CD4-positive, alpha-beta memory T cell (primary cell): Measurements from ENCODE around the gene RGS2. TPM values are rescaled to one million over a fixed set of nuclear protein-coding genes. Genes with fewer than 3 reads are reported as not detected.

Source experiments
- CTCF ChIA-PET: fragments of 350-600 bp; sonication (Branson Sonifier 250); formaldehyde crosslinking; loops from one replicate; lab custom pipeline; 2021; ENCODE audit warnings: inconsistent platforms; ENCODE audit not compliant: partially characterized antibody; lab: Charles Lee
- POLR2A ChIA-PET: fragments of 350-600 bp; sonication (Branson Sonifier 250); formaldehyde crosslinking; loops from one replicate; lab custom pipeline; 2021; ENCODE audit not compliant: partially characterized antibody; lab: Charles Lee
- DNase-seq, 5 donors: peaks; one replicate each; pipeline versions ENCODE4 v3.0.0 to v3.0.0-alpha.2; 2020 to 2022; ENCODE audit warnings: mixed read lengths in 1 of 5
- H3K27ac ChIP-seq: one replicate; pipeline ENCODE4 v1.7.0; 2013; ENCODE audit warnings: low read depth, low read length
- H3K27me3 ChIP-seq: 2 replicates; pipeline ENCODE4 v1.7.0; 2013; ENCODE audit warnings: mild to moderate bottlenecking, low read length, moderate library complexity; ENCODE audit not compliant: insufficient read depth
- H3K36me3 ChIP-seq: 2 replicates; pipeline ENCODE4 v1.7.0; 2013; ENCODE audit warnings: mild to moderate bottlenecking, low read length, moderate library complexity; ENCODE audit not compliant: insufficient read depth
- H3K4me1 ChIP-seq: 2 replicates; pipeline ENCODE4 v1.7.0; 2013; ENCODE audit warnings: mild to moderate bottlenecking, low read length, moderate library complexity; ENCODE audit not compliant: insufficient read depth
- H3K4me3 ChIP-seq, 2 donors: one replicate each; pipeline ENCODE4 v1.7.0; 2013; ENCODE audit warnings: low read length in 2 of 2, mild to moderate bottlenecking in 1 of 2
- H3K9me3 ChIP-seq, 2 donors: one replicate each; pipeline ENCODE4 v1.7.0; 2013; ENCODE audit warnings: low read length in 2 of 2, control low read depth in 1 of 2; ENCODE audit not compliant: control insufficient read depth in 1 of 2
- H3K27ac Mint-ChIP-seq, 7 donors: one replicate each; pipeline ENCODE4 v1.8.0; 2020 to 2021; ENCODE audit warnings: mixed read lengths in 7 of 7, mild to moderate bottlenecking in 6 of 7, inconsistent platforms in 3 of 7, moderate library complexity in 3 of 7
- H3K27me3 Mint-ChIP-seq, 2 donors: one replicate each; pipeline ENCODE4 v1.8.0; 2020 to 2021; ENCODE audit warnings: mixed read lengths in 2 of 2
- H3K36me3 Mint-ChIP-seq, 2 donors: one replicate each; pipeline ENCODE4 v1.8.0; 2020 to 2021; ENCODE audit warnings: mixed read lengths in 2 of 2, inconsistent platforms in 1 of 2, mild to moderate bottlenecking in 1 of 2
- H3K4me1 Mint-ChIP-seq, 4 donors: one replicate each; pipeline ENCODE4 v1.8.0; 2020 to 2021; ENCODE audit warnings: mixed read lengths in 4 of 4, mild to moderate bottlenecking in 1 of 4
- H3K4me3 Mint-ChIP-seq, 8 donors: one replicate each; pipeline ENCODE4 v1.8.0; 2020 to 2021; ENCODE audit warnings: mixed read lengths in 8 of 8, mild to moderate bottlenecking in 7 of 8, moderate library complexity in 6 of 8, inconsistent platforms in 3 of 8
- H3K9me3 Mint-ChIP-seq, 8 donors: one replicate each; pipeline ENCODE4 v1.8.0; 2020 to 2021; ENCODE audit warnings: mixed read lengths in 8 of 8, mild to moderate bottlenecking in 5 of 8, inconsistent platforms in 3 of 8, moderate library complexity in 1 of 8
- intact Hi-C: fragments of 100-400 bp; cut with micrococcal nuclease; formaldehyde crosslinking; loops from one replicate; pipeline ENCODE4 v1.15.1; 2023
- polyA plus RNA-seq, 2 donors: library from polyadenylated mRNA; unstranded; fragments of 300-500 nt; fragmentation: Illumina TruSeq; gene quantifications; one replicate each; pipeline ENCODE4 v1.2.3, GENCODE V29; 2021
- total RNA-seq, 2 experiments: library from RNA; stranded (reverse); gene quantifications; one replicate each; pipeline ENCODE4 v1.2.3, GENCODE V29; 2021

RGS2 gene
- total and polyA plus RNA-seq, 4 experiments from 2014 or later, result 26.4 to 203 (median 29.6) TPM

DNA sequence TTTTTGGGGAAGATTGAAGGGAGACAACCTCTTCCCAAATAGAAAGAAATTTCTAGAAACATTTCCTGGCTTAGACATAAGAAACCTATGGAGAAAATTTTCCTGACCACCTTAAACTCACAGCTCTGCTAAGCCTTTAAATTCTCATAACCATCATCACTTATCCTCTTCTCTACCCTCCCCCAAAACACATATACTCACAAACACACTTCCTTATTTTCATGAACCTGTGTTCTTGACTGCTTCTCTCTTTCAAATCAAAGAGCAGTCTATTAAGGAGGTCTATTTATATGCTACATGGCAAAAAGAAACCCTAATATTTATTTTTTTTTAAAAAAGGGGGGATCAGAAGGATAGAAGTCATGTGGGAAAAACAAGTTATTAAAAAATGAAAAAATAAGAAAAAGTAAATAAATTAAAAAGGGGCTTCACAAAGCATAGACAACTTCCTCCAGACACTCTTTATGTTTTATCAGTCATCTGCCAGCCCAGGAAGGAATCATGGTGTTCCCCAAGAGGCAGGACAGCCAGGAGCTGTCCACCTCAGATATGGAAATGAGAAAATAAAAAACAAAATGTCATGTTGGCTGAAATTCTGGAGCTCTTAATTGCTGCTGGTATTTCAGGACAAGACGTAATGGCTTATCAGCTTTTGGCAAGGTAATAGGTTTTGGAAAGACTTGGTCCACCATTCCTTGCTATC, 12.8 kb upstream of the RGS2 start:
- ChIA-PET CTCF (interaction anchor here (1.4 to 2.9 kb wide), 2 partner anchors 10 to 218 kb away, joined by 3 to 16 read pairs; no protein-coding TSS in a partner anchor), POLR2A (no interaction called here)
- no peaks in the 10 kb centered on the region for H3K9me3 ChIP-seq
- no peak for DNase-seq
- H3K4me3 Mint-ChIP-seq, result peak overlapping the region in 1 of 8 donors; percentile 20
- H3K27me3 Mint-ChIP-seq, result peaks cover 1 to 3% of the 10 kb centered on the region in 2 donors
- intact Hi-C loops, result no loop called here
- H3K4me1 Mint-ChIP-seq, result no peaks in the 10 kb centered on the region
- no peak overlapping the region for H3K27ac ChIP-seq
- H3K36me3 Mint-ChIP-seq, result no peaks in the 10 kb centered on the region
- no peak overlapping the region for H3K4me3 ChIP-seq
- H3K9me3 Mint-ChIP-seq, result peaks cover 0 to 2% (median 0%) of the 10 kb centered on the region in 8 donors
- H3K36me3 ChIP-seq, result no peaks in the 10 kb centered on the region
- no peaks in the 10 kb centered on the region for H3K27me3 ChIP-seq
- H3K27ac Mint-ChIP-seq, result no peak overlapping the region
- H3K4me1 ChIP-seq, result no peaks in the 10 kb centered on the region

DNA sequence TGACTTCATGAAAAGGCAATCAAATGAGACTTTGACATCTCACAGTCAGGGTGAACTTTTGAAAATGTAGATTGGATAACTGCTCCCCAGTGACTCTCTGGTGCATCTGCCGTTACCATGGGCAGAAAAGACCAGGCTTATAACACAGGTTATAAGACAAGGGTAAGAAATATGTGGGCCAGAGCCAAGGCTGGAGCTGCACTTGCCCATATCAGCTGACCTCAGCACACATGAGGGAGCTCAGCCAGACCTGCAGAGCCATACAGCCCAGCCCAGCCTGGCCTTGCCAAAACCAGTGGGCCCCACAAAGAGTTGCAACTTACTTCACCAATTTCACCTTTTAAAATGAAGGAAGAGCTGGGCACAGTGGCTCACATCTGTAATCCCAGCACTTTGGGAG, 11.7 kb upstream of the RGS2 start:
- Histone ChIP-seq H3K9me3 (no peaks in the 10 kb centered on the region), H3K36me3 (no peaks in the 10 kb centered on the region), H3K4me3 (no peak overlapping the region), H3K27me3 (no peaks in the 10 kb centered on the region), H3K27ac (no peak overlapping the region), H3K4me1 (no peaks in the 10 kb centered on the region)
- Mint-ChIP-seq H3K4me1 (no peaks in the 10 kb centered on the region), H3K27me3 (no peaks in the 10 kb centered on the region), H3K27ac (no peak overlapping the region), H3K9me3 (no peaks in the 10 kb centered on the region), H3K4me3 (no peak overlapping the region), H3K36me3 (no peaks in the 10 kb centered on the region)
- no peak for DNase-seq
- ChIA-PET POLR2A (interaction anchor here (1.2 kb wide), 1 partner anchor 10 kb away, joined by 3 read pairs; no protein-coding TSS in a partner anchor), CTCF (interaction anchor here (1.4 to 2.9 kb wide), 2 partner anchors 9 to 217 kb away, joined by 3 to 16 read pairs; no protein-coding TSS in a partner anchor)
- intact Hi-C loops, result no loop called here

DNA sequence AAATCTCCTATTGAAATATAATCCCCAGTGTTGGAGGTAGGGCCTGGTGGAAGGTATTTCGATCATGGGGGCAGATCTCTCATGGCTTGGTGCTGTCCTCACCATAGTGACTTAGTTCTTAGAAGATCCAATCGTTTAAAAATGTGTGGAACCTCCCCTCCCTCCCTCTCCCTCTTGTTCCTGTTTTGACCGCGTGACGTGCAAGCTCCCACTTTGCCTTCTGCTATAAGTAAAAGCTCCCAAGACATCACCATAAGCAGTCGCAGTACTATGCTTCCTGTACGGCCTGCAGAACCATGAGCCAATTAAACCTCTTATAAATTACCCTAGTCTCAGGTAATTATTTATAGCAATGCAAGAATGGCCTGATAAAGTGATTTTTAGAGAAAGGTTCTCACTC, 10.9 kb upstream of the RGS2 start:
- H3K9me3 Mint-ChIP-seq, result no peaks in the 10 kb centered on the region
- H3K4me3 Mint-ChIP-seq, result no peak overlapping the region
- H3K27ac Mint-ChIP-seq, result no peak overlapping the region
- H3K4me3 ChIP-seq, result no peak overlapping the region
- no peaks in the 10 kb centered on the region for H3K4me1 Mint-ChIP-seq
- no peaks in the 10 kb centered on the region for H3K36me3 Mint-ChIP-seq
- intact Hi-C loops, result no loop called here
- no peak overlapping the region for H3K27ac ChIP-seq
- ChIA-PET CTCF (interaction anchor here (0.9 to 2.9 kb wide), 3 partner anchors 9 to 217 kb away, joined by 3 to 16 read pairs (median 3); no protein-coding TSS in a partner anchor), POLR2A (interaction anchor here (1.2 kb wide), 1 partner anchor 10 kb away, joined by 3 read pairs; no protein-coding TSS in a partner anchor)
- no peaks in the 10 kb centered on the region for H3K9me3 ChIP-seq
- no peaks in the 10 kb centered on the region for H3K27me3 Mint-ChIP-seq
- H3K27me3 ChIP-seq, result no peaks in the 10 kb centered on the region
- H3K4me1 ChIP-seq, result no peaks in the 10 kb centered on the region
- DNase-seq, result no peak
- H3K36me3 ChIP-seq, result no peaks in the 10 kb centered on the region

- Histone ChIP-seq H3K36me3 (no peaks in the 10 kb centered on the region), H3K27ac (no peak overlapping the region), H3K4me3 (no peak overlapping the region), H3K4me1 (peaks cover 7% of the 10 kb centered on the region), H3K27me3 (no peaks in the 10 kb centered on the region), H3K9me3 (no peaks in the 10 kb centered on the region)
- Mint-ChIP-seq H3K9me3 (no peaks in the 10 kb centered on the region), H3K4me3 (no peak overlapping the region), H3K27ac (no peak overlapping the region), H3K4me1 (peaks cover 0 to 8% (median 4%) of the 10 kb centered on the region in 4 donors), H3K36me3 (peaks cover 0 to 2% of the 10 kb centered on the region in 2 donors), H3K27me3 (peaks cover 0 to 2% of the 10 kb centered on the region in 2 donors)
- ChIA-PET CTCF (interaction anchor here (1.8 to 11.9 kb wide), 2 partner anchors 18 to 217 kb away, joined by 3 to 219 read pairs; no protein-coding TSS in a partner anchor), POLR2A (no interaction called here)
- intact Hi-C loops, result loop anchor here (10.0 kb wide), 2 partner anchors 197 to 673 kb away; no protein-coding TSS in a partner anchor
- DNase-seq, result no peak
Observed at GRCh38 chr1:192801451-192801850, 7.4 kb upstream of the RGS2 start.

DNA sequence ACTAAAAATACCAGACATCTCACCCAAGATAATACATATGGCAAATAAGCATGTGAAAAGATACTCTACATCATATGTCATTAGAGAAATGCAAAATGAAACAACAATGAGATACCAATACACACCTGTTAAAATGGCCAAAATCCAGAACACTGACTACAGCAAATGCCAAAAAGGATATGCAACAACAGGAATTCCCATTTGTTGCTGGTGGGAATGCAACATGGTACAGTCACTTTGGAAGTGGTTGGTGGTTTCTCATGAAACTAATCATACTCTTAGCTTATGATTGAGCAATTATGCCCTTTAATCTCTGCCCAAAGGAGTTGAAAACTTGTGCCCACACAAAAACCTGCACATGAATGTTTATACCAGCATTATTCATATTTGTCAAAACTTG, 6.4 kb upstream of the RGS2 start:
- intact Hi-C loops, result loop anchor here (10.0 kb wide), 2 partner anchors 198 to 672 kb away; no protein-coding TSS in a partner anchor
- Mint-ChIP-seq H3K9me3 (no peaks in the 10 kb centered on the region), H3K4me1 (peaks cover 8 to 17% (median 11%) of the 10 kb centered on the region in 4 donors), H3K36me3 (peaks cover 0 to 5% of the 10 kb centered on the region in 2 donors), H3K27me3 (peaks cover 0 to 2% of the 10 kb centered on the region in 2 donors), H3K4me3 (no peak overlapping the region), H3K27ac (no peak overlapping the region)
- H3K4me1 ChIP-seq, result peaks cover 16% of the 10 kb centered on the region
- DNase-seq, result no peak
- POLR2A ChIA-PET, result no interaction called here
- no peak overlapping the region for H3K4me3 ChIP-seq
- CTCF ChIA-PET, result interaction anchor here (1.8 to 11.9 kb wide), 2 partner anchors 17 to 216 kb away, joined by 3 to 219 read pairs; no protein-coding TSS in a partner anchor
- no peaks in the 10 kb centered on the region for H3K36me3 ChIP-seq
- no peak overlapping the region for H3K27ac ChIP-seq
- H3K27me3 ChIP-seq, result no peaks in the 10 kb centered on the region
- no peaks in the 10 kb centered on the region for H3K9me3 ChIP-seq

GRCh38 chr1:192803501-192803900, 5.3 kb upstream of the RGS2 start:
- DNase-seq, result no peak
- intact Hi-C loops, result loop anchor here (10.0 kb wide), 2 partner anchors 199 to 671 kb away; no protein-coding TSS in a partner anchor
- H3K9me3 ChIP-seq, result no peaks in the 10 kb centered on the region
- H3K4me1 ChIP-seq, result peaks cover 24% of the 10 kb centered on the region
- H3K27ac ChIP-seq, result no peak overlapping the region
- Mint-ChIP-seq H3K27ac (peak overlapping the region in 1 of 7 donors; percentile 73), H3K27me3 (peaks cover 0 to 2% of the 10 kb centered on the region in 2 donors), H3K9me3 (no peaks in the 10 kb centered on the region), H3K36me3 (peaks cover 0 to 10% of the 10 kb centered on the region in 2 donors), H3K4me1 (peaks cover 17 to 28% (median 19%) of the 10 kb centered on the region in 4 donors), H3K4me3 (no peak overlapping the region)
- H3K27me3 ChIP-seq, result no peaks in the 10 kb centered on the region
- no peak overlapping the region for H3K4me3 ChIP-seq
- ChIA-PET POLR2A (no interaction called here), CTCF (interaction anchor here (1.4 to 11.9 kb wide), 5 partner anchors 16 to 319 kb away, joined by 3 to 219 read pairs (median 6); partner anchors contain the start of genes CDC73 and UCHL5)
- no peaks in the 10 kb centered on the region for H3K36me3 ChIP-seq
